Transverse colon (tissue), 4 donors: Measurements from ENCODE around the gene TMEM170B. TPM values are rescaled to one million over a fixed set of nuclear protein-coding genes. Genes with fewer than 3 reads are reported as not detected.
A peak's percentile ranks its signal among the peaks of the same experiment; 100 is the strongest.

Experiments
- DNase-seq: peaks from one replicate; pipeline ENCODE4 v3.0.0-alpha.2; 2019
- H3K27ac ChIP-seq, 4 donors: fragments of 200-600 bp; sonication (generic); 2 replicates each; pipeline ENCODE4 v1.5.1; 2016 to 2018; ENCODE audit warnings: inconsistent platforms in 4 of 4
- H3K27me3 ChIP-seq: fragments of 200-600 bp; sonication (generic); 2 replicates; pipeline ENCODE4 v1.5.1; 2017; ENCODE audit warnings: inconsistent platforms
- H3K36me3 ChIP-seq, 4 donors: fragments of 200-600 bp; sonication (generic); 2 replicates each; pipeline ENCODE4 v1.5.1; 2017 to 2019; ENCODE audit warnings: inconsistent platforms in 4 of 4
- H3K4me1 ChIP-seq, 4 donors: fragments of 200-600 bp; sonication (generic); 2 replicates each; pipeline ENCODE4 v1.5.1; 2017 to 2020; ENCODE audit warnings: inconsistent platforms in 4 of 4
- H3K4me3 ChIP-seq, 4 donors: fragments of 200-600 bp; sonication (generic); 1 replicate in 1 of 4; 2 replicates in 3 of 4; pipeline versions ENCODE4 v1.5.1 to v1.6.1; 2017 to 2019; ENCODE audit warnings: inconsistent platforms in 4 of 4
- H3K9me3 ChIP-seq, 2 donors: fragments of 200-600 bp; sonication (generic); 2 replicates each; pipeline ENCODE4 v1.5.1; 2017 to 2019; ENCODE audit warnings: inconsistent platforms in 2 of 2
- CTCF ChIP-seq, 5 experiments: fragments of 200-600 bp in 3 of 5; fragments of 450-650 bp in 2 of 5; sonication (generic) in 3 of 5; IDR thresholded peaks; 1 replicate in 2 of 5; 2 replicates in 3 of 5; pipeline ENCODE4 v1.5.1; 2016 to 2017; ENCODE audit warnings: antibody characterized with exemption in 5 of 5, inconsistent platforms in 3 of 5, mild to moderate bottlenecking in 2 of 5, moderate library complexity in 1 of 5
- EP300 ChIP-seq: sonication (generic); formaldehyde crosslinking; IDR thresholded peaks from one replicate; pipeline ENCODE4 v1.6.1; 2017; ENCODE audit warnings: antibody characterized with exemption, low read depth
- POLR2A ChIP-seq: fragments of 450-650 bp; IDR thresholded peaks from one replicate; pipeline ENCODE4 v1.6.1; 2016; ENCODE audit warnings: antibody characterized with exemption, mild to moderate bottlenecking, moderate library complexity
- POLR2AphosphoS5 ChIP-seq, 3 donors: sonication (generic); formaldehyde crosslinking; IDR thresholded peaks; one replicate each; pipeline ENCODE4 v1.6.1; 2016; ENCODE audit warnings: antibody characterized with exemption in 3 of 3
- WGBS, 2 donors: methylation state at CpG; one replicate each; pipeline ENCODE4 v1.1.5; 2018; ENCODE audit warnings: low coverage in 1 of 2; 5-methylcytosine and 5-hydroxymethylcytosine counted together
- in situ Hi-C, 4 donors: fragments of 200-750 bp; cut with MboI; loops; one replicate each; pipeline versions ENCODE4 v1.15.0 to v1.15.1; 2017; ENCODE audit warnings: low sequenced_read_pairs in 3 of 4, low pct_ligation_motif_present in 1 of 4, low pct_unique_long_range_greater_than_20kb in 1 of 4
- intact Hi-C: fragments of 100-400 bp; cut with DNase I; formaldehyde crosslinking; loops from one replicate; pipeline ENCODE4 v1.15.1; 2023; ENCODE audit warnings: low total_unique reads
- total RNA-seq, 4 donors: library from RNA; depleted of rRNA; stranded (reverse); fragments of >200 nt; gene quantifications; one replicate each; pipeline ENCODE4 v1.1.0, GENCODE V29; 2016

Gene TMEM170B
- total RNA-seq, 4 donors from 2014 or later = 1.6 to 8.0 (median 3.0) TPM

- H3K4me1 ChIP-seq = peaks cover 0 to 14% (median 8%) of the 10 kb centered on the region in 4 donors
- 1 to 2% methylated on average over 12 of the region's 12 CpGs for WGBS, 2 donors
- intact Hi-C loops = loop anchor here (10.0 kb wide), 1 partner anchor 1898 kb away; no protein-coding TSS in a partner anchor
Observed at GRCh38 chr6:11536795-11537194, 754 bp upstream of the TMEM170B start.

GRCh38 chr6:11538052-11538818, 686 bp downstream of the TMEM170B start:
- TF ChIP-seq POLR2AphosphoS5 (IDR thresholded peaks at IDR 0.05) = no peak
- TF ChIP-seq EP300 = no peak
- 2 to 10% methylated on average over 2 to 42 of the region's 74 CpGs for WGBS, 2 donors
- no peaks in the 10 kb centered on the region for H3K9me3 ChIP-seq
- peak overlapping the region; percentile 91 to 99 (median 98) for H3K4me3 ChIP-seq
- no peaks in the 10 kb centered on the region for H3K36me3 ChIP-seq
- DNase-seq = peak; percentile 17
- peak overlapping the region; percentile 77 to 88 (median 84) for H3K27ac ChIP-seq
- in situ Hi-C loops = no loop called here
- H3K4me1 ChIP-seq = peaks cover 0 to 14% (median 8%) of the 10 kb centered on the region in 4 donors
- intact Hi-C loops = loop anchor here (10.0 kb wide), 1 partner anchor 1897 kb away; no protein-coding TSS in a partner anchor
- H3K27me3 ChIP-seq = no peaks in the 10 kb centered on the region

More at GRCh38 chr6:11536795-11537194, 754 bp upstream of the TMEM170B start:
- H3K4me3 ChIP-seq = peak overlapping the region; percentile 91 to 99 (median 98)
- H3K9me3 ChIP-seq = no peaks in the 10 kb centered on the region
- in situ Hi-C loops = no loop called here
- TF ChIP-seq POLR2A (no peak), EP300 (no peak), POLR2AphosphoS5 (IDR thresholded peaks at IDR 0.05) (no peak), CTCF (IDR thresholded peaks at IDR 0.05) (no peak)
- no peaks in the 10 kb centered on the region for H3K27me3 ChIP-seq
- H3K27ac ChIP-seq = peak overlapping the region; percentile 77 to 88 (median 84)
- no peaks in the 10 kb centered on the region for H3K36me3 ChIP-seq
- peak; percentile 10 for DNase-seq

- DNase-seq = no peak
- Histone ChIP-seq H3K36me3 (no peaks in the 10 kb centered on the region), H3K4me1 (peaks cover 0 to 14% (median 8%) of the 10 kb centered on the region in 4 donors), H3K27ac (peak overlapping the region; percentile 77 to 88 (median 84)), H3K27me3 (no peaks in the 10 kb centered on the region), H3K9me3 (no peaks in the 10 kb centered on the region), H3K4me3 (peak overlapping the region; percentile 91 to 99 (median 98))
- intact Hi-C loops = loop anchor here (10.0 kb wide), 1 partner anchor 1896 kb away; no protein-coding TSS in a partner anchor
- TF ChIP-seq POLR2A = no peak
- TF ChIP-seq POLR2AphosphoS5 (IDR thresholded peaks at IDR 0.05) = no peak
- TF ChIP-seq EP300 = no peak
- TF ChIP-seq CTCF (IDR thresholded peaks at IDR 0.05) = no peak
- in situ Hi-C loops = no loop called here
- WGBS, 2 donors = 44% methylated on average over 8 of the region's 8 CpGs
Observed at GRCh38 chr6:11538819-11539468, 1.4 kb downstream of the TMEM170B start.

- H3K27ac ChIP-seq = no peak overlapping the region
- intact Hi-C loops = no loop called here
Observed at GRCh38 chr6:11542863-11543262, 5.3 kb downstream of the TMEM170B start.

More at GRCh38 chr6:11542863-11543262, 5.3 kb downstream of the TMEM170B start:
- no peak for DNase-seq
- Histone ChIP-seq H3K9me3 (no peaks in the 10 kb centered on the region), H3K36me3 (no peaks in the 10 kb centered on the region), H3K4me1 (peaks cover 0 to 8% (median 0%) of the 10 kb centered on the region in 4 donors), H3K27me3 (no peaks in the 10 kb centered on the region), H3K4me3 (no peak overlapping the region)
- WGBS, 2 donors = 79 to 88% methylated on average over 3 of the region's 3 CpGs
- in situ Hi-C loops = no loop called here
- no peak for TF ChIP-seq POLR2AphosphoS5 (IDR thresholded peaks at IDR 0.05)
- TF ChIP-seq POLR2A = no peak
- no peak for TF ChIP-seq EP300
- TF ChIP-seq CTCF (IDR thresholded peaks at IDR 0.05) = no peak
